ENCODE data around the gene ERGIC1. TPM values are rescaled to one million over a fixed set of nuclear protein-coding genes. Genes with fewer than 3 reads are reported as not detected.

Gene ERGIC1
- total and polyA plus RNA-seq, 9 donors: 41.7 to 147 (median 92.3) TPM

- H3K9me3 ChIP-seq: no peaks in the 10 kb centered on the region
- TF ChIP-seq EP300 (IDR thresholded peaks at IDR 0.05) (peak; percentile 95), POLR2A (IDR thresholded peaks at IDR 0.05) (no peak), CTCF (IDR thresholded peaks at IDR 0.05) (peak in 2 of 3 donors; percentile 59 to 64)
- no peaks in the 10 kb centered on the region for H3K27me3 ChIP-seq
- peak; percentile 84 to 92 (median 87) for DNase-seq
- peaks cover 56% of the 10 kb centered on the region for H3K4me1 ChIP-seq (ENCODE audit: insufficient read depth)
- no peak overlapping the region for H3K4me3 ChIP-seq
- no peaks in the 10 kb centered on the region for H3K36me3 ChIP-seq
- peak overlapping the region; percentile 63 to 76 for H3K27ac ChIP-seq
- intact Hi-C loops (cut with DNase I): loop anchor here in 3 of 4 donors (5.0 to 10.0 kb wide), 4 partner anchors 72 to 152 kb away; partner anchors contain the start of gene DUSP1 (in 1 of the 3)
- 18 to 22% (median 18%) methylated on average over 10 of the region's 10 CpGs for WGBS, 3 donors
Measured at GRCh38 chr5:172868924-172869591, 35.0 kb downstream of the ERGIC1 start.

GRCh38 chr5:172869691-172870090, 35.6 kb downstream of the ERGIC1 start:
- no peaks in the 10 kb centered on the region for H3K36me3 ChIP-seq
- no peak overlapping the region for H3K4me3 ChIP-seq
- no peak for DNase-seq
- intact Hi-C loops (cut with DNase I): loop anchor here in 3 of 4 donors (2.0 to 10.0 kb wide), 5 partner anchors 31 to 152 kb away; partner anchors contain the start of gene DUSP1 (in 1 of the 3)
- WGBS, 3 donors: 45 to 56% (median 47%) methylated on average over 1 of the region's 1 CpG
- no peaks in the 10 kb centered on the region for H3K27me3 ChIP-seq
- H3K4me1 ChIP-seq (ENCODE audit: insufficient read depth): peaks cover 52% of the 10 kb centered on the region
- peak overlapping the region; percentile 63 to 76 for H3K27ac ChIP-seq
- H3K9me3 ChIP-seq: no peaks in the 10 kb centered on the region
- TF ChIP-seq POLR2A (IDR thresholded peaks at IDR 0.05) (no peak), EP300 (IDR thresholded peaks at IDR 0.05) (no peak), CTCF (IDR thresholded peaks at IDR 0.05) (no peak)

- Histone ChIP-seq H3K4me1 (ENCODE audit: insufficient read depth) (peaks cover 53% of the 10 kb centered on the region), H3K27ac (peak overlapping the region; percentile 74 to 76), H3K36me3 (no peaks in the 10 kb centered on the region), H3K27me3 (no peaks in the 10 kb centered on the region), H3K9me3 (no peaks in the 10 kb centered on the region), H3K4me3 (no peak overlapping the region)
- DNase-seq: peak in 1 of 5 donors; percentile 62
- intact Hi-C loops (cut with DNase I): loop anchor here in 1 of 4 donors (2.0 kb wide), 1 partner anchor 30 kb away; no protein-coding TSS in a partner anchor
- TF ChIP-seq EP300 (IDR thresholded peaks at IDR 0.05) (no peak), CTCF (IDR thresholded peaks at IDR 0.05) (no peak), POLR2A (IDR thresholded peaks at IDR 0.05) (no peak)
- WGBS, 3 donors: 25 to 48% (median 29%) methylated on average over 4 of the region's 4 CpGs
Measured at GRCh38 chr5:172870291-172870714, 36.3 kb downstream of the ERGIC1 start.

GRCh38 chr5:172870715-172871461, 36.8 kb downstream of the ERGIC1 start:
- Histone ChIP-seq H3K4me3 (no peak overlapping the region), H3K27ac (peak overlapping the region; percentile 74 to 76), H3K27me3 (no peaks in the 10 kb centered on the region), H3K9me3 (no peaks in the 10 kb centered on the region), H3K4me1 (ENCODE audit: insufficient read depth) (peaks cover 51% of the 10 kb centered on the region), H3K36me3 (no peaks in the 10 kb centered on the region)
- intact Hi-C loops (cut with DNase I): loop anchor here in 1 of 4 donors (2.0 kb wide), 1 partner anchor 30 kb away; no protein-coding TSS in a partner anchor
- no peak for TF ChIP-seq CTCF (IDR thresholded peaks at IDR 0.05)
- no peak for TF ChIP-seq POLR2A (IDR thresholded peaks at IDR 0.05)
- TF ChIP-seq EP300 (IDR thresholded peaks at IDR 0.05): no peak
- WGBS, 3 donors: 47 to 54% (median 50%) methylated on average over 20 of the region's 20 CpGs
- peak in 4 of 5 donors; percentile 53 to 66 (median 58) for DNase-seq

Measured in ovary (tissue), 9 donors.